NCI-H128 (cell line): Measurements from ENCODE around the gene SYP.
A peak's percentile ranks its signal among the peaks of the same experiment; 100 is the strongest.
"Not testable (repeated sequence)": the region's sequence is repeated elsewhere in the genome, so short reads cannot be mapped to it uniquely, and the experiment has no call there.

ENCODE experiments used
- DNase-seq: peaks from one replicate; lab custom pipeline; 2025; ENCODE audit not compliant: unreplicated experiment; lab: John Stamatoyannopoulos, UW

SYP gene

GRCh38 chrX:49171752-49172279, 28.2 kb downstream of the SYP start, which contains the start of gene PLP2:
PLP2 (plus strand) TSS chrX:49171898; CDS start chrX:49172001, 103 bp downstream.
- no peak for DNase-seq

GRCh38 chrX:49167740-49168108, 32.3 kb downstream of the SYP start:
- DNase-seq, result no peak

- no peak for DNase-seq
Measured at GRCh38 chrX:49166914-49167739, 32.9 kb downstream of the SYP start.

GRCh38 chrX:49165901-49166881, 33.8 kb downstream of the SYP start:
- DNase-seq, result peak; percentile 82

- DNase-seq, result no peak
Measured at GRCh38 chrX:49164589-49165360, 35.2 kb downstream of the SYP start.

GRCh38 chrX:49163555-49164419, 36.2 kb downstream of the SYP start:
- DNase-seq, result peak; percentile 63

- DNase-seq, result no peak
Measured at GRCh38 chrX:49162620-49163019, 37.4 kb downstream of the SYP start, which contains the start of gene MAGIX. MAGIX (plus strand) TSS chrX:49162758; CDS start chrX:49162890, 132 bp downstream.

- DNase-seq, result no peak
Measured at GRCh38 chrX:49161632-49162031, 38.4 kb downstream of the SYP start.

- no peak for DNase-seq
Measured at GRCh38 chrX:49160908-49161307, 39.1 kb downstream of the SYP start.

GRCh38 chrX:49157194-49157593, 42.8 kb downstream of the SYP start:
- DNase-seq, result no peak

- peak; percentile 61 for DNase-seq
Measured at GRCh38 chrX:49155900-49156837, 43.8 kb downstream of the SYP start.

- peak; percentile 41 for DNase-seq
Measured at GRCh38 chrX:49155243-49155899, 44.6 kb downstream of the SYP start.

GRCh38 chrX:49153467-49153866, 46.5 kb downstream of the SYP start:
- no peak for DNase-seq

GRCh38 chrX:49149291-49149690, 50.7 kb downstream of the SYP start:
- DNase-seq, result not testable (repeated sequence)

- DNase-seq, result not testable (repeated sequence)
Measured at GRCh38 chrX:49148390-49149100, 51.4 kb downstream of the SYP start.

- no peak for DNase-seq
Measured at GRCh38 chrX:49147936-49148335, 52.1 kb downstream of the SYP start.

- no peak for DNase-seq
Measured at GRCh38 chrX:49147282-49147681, 52.7 kb downstream of the SYP start.
